Activated CD4-positive, CD25-positive, alpha-beta regulatory T cell treated with anti-CD3 and anti-CD28 coated beads, Interleukin-2, amount 50 U/mL, for 24 hours (primary cell): ENCODE data around the gene MMP21.

ENCODE experiments used
- ATAC-seq, 2 donors: fragments of 150-1000 bp; cut with Tn5 transposase; one replicate each; pipeline ENCODE4 v1.10.0; 2021; ENCODE audit warnings: mild to moderate bottlenecking in 1 of 2, moderate library complexity in 1 of 2

Gene MMP21

DNA sequence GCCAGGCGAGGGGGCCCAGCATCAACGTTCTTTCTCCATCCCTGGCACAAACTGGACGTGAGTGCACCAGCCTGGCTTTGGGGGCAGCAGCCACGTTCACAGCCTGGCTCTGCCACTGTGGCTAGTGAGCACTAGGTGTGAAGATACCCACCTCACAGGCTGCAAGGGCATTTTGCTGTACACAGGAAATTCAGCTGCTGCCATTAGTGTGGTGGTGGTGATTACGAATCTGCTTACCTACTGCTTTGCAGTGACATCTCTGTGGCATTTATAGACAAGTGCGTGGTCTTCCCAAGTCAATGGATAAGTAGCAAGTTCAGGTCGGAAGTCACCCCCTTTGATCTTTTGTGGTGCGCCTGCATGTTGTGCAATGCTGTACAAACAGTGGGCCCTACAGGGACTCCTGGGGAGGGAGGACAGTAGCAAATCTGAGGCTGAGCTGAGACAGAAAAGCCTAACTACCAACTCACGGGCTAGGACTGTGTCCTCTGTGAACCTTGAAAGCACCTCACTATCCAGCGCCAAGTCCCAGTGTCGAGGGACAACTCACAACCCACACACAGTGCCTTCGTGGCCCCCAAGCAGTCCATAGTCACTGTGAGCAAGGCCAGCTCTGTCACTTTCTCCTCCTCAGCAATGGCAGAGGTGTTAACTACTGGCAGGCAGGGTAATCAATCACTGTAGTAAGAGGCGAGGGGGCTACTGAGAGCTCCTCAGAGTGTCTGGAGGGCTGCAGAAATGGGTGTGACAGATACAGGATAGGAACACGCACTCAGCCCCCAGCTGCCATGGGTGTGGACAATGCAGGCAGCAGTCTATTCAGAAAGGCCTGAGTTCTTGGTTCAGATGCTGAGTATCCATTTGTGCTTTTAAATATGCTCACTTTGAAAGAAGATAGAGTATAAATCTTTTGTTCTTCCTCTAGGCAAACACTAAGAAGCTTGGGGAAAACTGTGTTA lies 17.0 kb upstream of the MMP21 start:
- ATAC-seq = no peak

DNA sequence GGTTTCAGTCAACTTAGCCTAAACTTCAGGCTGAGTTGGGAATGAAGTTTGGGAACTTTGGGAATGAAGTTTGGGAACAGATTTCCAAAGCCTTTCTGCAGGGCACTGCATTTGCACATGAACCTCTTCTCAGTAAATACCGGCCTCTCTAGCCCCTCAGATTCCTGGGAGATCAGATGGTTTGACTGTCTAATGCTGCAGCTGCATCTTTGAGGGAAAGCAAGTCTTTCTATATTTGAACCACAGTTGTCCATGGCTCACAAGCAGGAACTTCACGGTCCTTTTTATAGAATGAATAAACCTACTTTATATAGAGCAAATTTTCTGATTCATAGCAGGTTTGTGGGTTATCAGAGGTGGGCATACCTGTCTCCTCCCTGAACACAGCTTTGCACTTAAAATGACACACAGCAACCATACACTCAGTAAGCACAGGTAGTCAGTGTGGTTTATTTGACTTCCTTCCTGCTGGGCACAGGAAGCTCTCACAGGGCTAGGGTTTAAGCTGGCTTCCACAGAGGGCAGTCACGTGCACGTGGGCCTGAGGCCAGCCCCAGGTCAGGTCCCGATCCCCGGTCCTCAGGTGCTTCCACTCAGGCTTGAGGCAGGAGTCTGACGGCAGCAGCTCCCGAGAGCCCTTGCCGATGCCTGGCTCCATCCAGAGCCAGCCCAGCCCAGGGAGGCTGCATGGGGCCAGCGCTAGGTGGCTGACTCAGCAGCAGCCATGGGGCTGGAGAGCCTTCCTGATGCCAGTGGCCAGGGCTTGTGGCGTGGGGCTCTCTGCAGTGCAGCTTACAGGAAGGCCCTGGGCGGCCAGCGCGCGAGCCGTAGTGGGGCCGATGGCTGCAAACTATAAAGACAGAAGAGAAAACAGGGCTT lies 12.8 kb upstream of the MMP21 start:
- peak; percentile 44 to 62 for ATAC-seq

- no peak for ATAC-seq
These were observed 10.2 kb upstream of the MMP21 start for GRCh38 chr10:125785791-125786190.

- no peak for ATAC-seq
These were observed 8.3 kb upstream of the MMP21 start for GRCh38 chr10:125783957-125784356.

GRCh38 chr10:125783408-125783807 lies 7.8 kb upstream of the MMP21 start:
- ATAC-seq = no peak

GRCh38 chr10:125782616-125783015 lies 7.0 kb upstream of the MMP21 start:
- no peak for ATAC-seq

DNA sequence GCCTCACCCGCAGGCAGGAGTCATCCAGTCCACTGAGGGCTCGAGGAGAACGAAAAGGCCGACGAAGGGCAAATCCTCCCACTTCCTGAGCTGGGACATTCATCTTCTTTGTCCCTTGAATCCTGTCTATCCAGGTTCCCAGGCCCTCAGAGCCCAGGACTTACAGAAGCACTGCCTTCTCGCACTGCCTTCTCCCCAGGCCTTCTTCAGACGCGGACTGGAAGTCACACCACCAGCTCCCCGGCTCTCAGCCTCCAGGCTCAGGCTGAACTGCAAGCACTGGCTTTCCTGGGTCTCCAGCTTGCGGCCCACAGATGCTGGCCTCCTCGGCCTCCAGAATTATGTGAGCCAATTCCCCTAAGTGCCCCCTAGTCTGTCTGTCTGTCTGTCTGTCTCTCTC lies 6.4 kb upstream of the MMP21 start:
- no peak for ATAC-seq

GRCh38 chr10:125781374-125781773 lies 5.8 kb upstream of the MMP21 start:
- ATAC-seq = no peak

DNA sequence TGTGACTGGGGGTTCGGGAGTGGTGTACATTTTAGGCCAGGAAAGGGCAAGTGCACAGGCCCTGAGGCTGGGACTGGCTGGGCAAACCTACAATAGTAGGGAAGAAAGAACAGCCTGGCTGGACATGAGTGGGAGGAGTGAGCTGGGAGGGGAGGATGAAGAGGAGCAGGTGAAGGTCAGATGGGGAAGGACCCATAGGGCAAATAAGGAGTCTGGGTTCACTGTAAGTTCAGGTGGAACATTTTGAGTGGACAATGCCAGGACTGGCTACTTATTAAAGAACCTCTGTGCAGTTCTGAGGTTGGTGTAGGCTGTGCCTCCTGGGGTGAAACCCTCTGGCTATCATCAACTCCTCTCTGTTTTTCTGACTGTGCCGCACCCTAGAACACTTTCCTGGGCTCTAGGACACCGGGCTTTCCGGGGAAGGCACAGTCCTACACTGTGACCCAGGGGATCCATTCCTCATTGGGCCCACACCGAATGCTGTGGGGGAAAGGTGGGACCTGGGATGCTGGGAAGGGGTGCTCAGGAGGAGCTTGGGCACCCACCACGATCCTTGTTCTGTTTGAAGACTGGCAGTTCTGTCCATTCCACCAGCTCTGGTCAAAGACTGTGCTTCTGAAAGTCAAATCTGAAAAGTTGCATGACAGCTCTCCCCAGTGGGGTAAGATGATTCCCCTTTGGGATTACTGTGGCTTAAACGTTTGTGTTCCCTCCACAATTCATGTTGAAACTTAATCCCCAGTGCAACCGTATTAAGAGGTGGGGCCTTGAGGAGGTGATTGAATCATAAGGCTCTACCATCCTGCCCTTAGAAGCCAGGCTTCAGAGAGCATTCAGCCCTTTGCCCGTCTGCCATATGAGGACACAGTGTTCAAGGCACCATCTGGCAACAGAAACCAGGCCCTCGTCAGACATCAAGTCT lies 4.0 kb upstream of the MMP21 start:
- no peak for ATAC-seq

DNA sequence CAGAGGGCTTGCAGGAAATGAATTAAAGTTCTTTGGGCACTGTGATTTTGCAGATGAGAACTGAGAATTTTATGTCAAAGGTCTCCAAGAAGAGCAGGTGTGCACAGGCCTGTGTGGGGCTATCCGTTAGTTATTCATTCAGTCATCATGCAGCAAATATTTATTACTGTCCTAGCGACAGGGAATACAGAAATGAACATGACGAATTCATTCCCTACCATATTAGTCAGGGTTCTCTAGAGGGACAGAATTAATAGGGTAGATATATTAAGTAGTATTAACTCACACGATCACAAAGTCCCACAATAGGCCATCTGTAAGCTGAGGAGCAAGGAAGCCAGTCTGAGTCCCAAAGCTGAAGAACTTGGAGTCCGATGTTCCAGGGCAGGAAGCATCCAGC lies 2.9 kb upstream of the MMP21 start:
- no peak for ATAC-seq

DNA sequence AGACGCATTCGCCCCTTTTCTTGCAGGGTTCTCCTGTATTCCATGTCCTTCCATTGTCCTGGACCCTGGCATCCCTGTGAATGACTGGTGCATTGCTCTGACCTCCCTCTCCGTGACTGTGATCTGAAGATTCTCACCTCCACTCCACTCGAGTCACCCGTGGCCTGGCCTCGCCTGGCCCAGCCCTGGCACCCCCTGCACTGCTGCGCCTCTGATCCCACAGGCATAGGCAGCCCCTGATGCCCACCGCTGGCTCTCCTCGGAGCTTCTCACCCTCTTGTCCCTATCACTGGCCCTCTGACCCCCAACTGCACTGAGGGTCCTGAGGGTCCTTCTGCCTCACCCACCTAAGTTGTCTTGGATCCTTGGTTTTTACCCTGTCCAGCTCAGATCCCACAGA lies 2.2 kb upstream of the MMP21 start:
- ATAC-seq = no peak

GRCh38 chr10:125774581-125775191 lies 935 bp downstream of the MMP21 start:
- no peak for ATAC-seq

GRCh38 chr10:125773687-125774543 lies 1.7 kb downstream of the MMP21 start:
- ATAC-seq = no peak

DNA sequence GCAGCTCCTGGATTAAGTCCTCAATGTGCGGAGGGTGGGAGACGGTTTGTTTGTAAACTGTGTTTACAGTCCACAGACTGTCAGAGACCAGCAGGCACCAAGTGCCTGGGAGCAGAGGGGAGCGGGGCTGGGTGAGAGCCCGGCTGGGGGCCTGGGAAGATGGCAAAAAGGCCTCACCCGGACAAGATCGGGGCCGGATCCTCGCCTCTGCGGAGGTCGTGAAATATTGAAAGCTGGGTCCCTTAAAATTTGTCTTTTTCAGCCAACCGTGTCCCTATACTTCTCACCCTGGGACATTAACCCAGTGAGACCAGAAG lies 2.8 kb downstream of the MMP21 start:
- ATAC-seq = no peak

DNA sequence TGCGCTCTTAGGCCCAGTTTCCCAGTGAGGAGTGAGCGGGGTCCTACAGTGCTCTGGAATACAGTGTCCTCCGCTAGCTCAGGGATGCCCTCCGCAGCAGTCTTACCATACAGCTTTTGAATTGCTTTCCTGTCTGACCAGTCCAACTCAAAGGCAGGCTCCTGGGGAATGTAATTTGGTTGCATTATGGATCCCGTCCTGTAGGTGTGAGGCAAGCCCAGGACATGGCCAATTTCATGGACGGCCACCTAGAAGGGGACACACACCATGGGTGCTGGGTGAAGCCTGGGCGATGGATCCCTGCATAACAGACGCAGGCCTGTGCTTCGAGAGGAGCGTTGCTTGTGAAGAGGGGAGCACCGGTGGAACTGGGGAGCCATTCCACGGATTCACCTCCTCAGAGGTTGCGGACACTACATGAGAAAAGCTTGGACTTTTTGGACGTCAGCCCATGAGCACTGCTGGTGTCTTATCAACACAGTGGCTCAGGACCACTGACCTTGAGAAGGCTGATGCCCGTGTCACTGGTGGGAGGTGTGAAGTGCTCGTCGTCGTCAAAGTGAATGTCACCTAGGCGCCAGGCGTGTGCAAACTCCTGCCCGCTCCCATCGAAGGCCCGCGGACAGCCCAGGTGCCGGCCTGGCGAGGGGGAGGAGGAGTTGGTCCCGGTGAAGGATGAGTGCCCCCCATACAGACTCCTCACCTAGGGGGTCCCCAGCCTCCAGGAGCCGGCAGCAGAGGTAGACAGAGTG lies 3.3 kb downstream of the MMP21 start:
- ATAC-seq = no peak

GRCh38 chr10:125770844-125771243 lies 4.8 kb downstream of the MMP21 start:
- ATAC-seq = no peak

GRCh38 chr10:125769175-125769574 lies 6.4 kb downstream of the MMP21 start:
- ATAC-seq = no peak

DNA sequence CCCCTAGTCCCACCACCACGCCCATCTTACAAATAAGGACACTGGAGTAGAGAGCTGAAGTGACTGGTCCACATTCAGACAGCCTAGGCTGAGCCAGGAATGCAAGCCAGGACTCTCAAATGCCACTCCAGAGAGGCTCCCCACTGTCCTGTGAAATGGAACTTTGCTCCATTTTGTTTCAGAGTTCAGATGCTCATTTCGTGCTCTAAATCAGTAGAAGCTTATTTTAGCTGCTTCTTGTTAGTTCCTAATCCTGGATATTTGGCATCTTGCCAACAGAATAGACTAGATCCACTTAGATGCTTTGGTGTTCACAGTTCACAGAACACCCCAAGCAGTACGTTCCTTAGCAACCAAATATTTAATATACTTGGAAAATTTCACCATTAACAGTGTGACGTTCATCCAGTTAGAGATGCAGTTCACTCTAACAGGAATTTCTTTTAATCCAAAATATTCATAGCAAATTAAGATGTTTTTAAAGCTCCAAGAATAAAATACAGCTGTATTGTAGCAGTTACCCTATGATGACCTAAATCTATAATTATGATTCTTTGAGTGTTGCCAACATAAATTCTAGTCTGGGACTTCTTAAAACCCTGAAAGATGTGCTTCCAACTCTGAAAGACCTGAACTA lies 7.3 kb downstream of the MMP21 start:
- no peak for ATAC-seq

DNA sequence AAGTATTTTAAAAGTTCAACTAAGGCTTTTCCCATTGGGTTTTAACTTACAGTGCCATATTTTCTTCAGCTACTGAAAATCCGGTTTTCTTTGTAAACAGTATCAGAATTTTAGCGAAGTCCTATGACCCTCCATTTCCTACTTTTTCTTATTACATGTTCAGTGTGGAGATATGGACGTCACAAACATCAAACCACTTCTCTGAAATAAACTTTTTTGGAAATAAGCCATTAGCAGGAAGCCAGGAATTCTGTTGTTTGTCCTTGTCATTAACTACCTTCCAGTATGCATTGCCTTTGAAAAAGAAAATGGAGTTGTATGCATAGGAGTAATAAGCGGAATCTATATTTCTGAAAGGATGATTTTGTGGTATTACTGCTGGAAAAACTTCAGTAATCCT lies 9.1 kb downstream of the MMP21 start:
- no peak for ATAC-seq

DNA sequence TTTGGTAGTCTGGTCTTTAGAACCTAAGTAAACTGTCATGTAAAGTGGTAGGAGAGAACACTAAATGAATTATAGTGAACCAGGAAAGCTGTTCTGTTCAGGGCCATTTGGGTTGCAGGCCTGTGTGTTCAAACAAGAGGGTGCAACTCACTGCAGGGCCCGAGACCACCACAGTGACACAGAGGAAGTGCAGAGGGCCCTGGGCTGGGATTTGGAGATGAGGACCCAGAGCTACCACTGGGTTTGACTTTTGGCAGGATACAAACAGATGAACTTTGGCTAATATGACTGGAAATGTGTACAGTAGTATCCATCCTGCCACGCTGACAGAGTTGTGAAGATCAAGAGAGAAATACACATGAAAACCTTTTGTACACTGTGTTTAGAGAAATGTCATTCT lies 9.8 kb downstream of the MMP21 start:
- no peak for ATAC-seq
